ENCODE measurements around the gene UPP2. TPM values are rescaled to one million over a fixed set of nuclear protein-coding genes. Genes with fewer than 3 reads are reported as not detected.

Gene UPP2
- total RNA-seq, 1 experiment from 2014 or later = not detected

DNA sequence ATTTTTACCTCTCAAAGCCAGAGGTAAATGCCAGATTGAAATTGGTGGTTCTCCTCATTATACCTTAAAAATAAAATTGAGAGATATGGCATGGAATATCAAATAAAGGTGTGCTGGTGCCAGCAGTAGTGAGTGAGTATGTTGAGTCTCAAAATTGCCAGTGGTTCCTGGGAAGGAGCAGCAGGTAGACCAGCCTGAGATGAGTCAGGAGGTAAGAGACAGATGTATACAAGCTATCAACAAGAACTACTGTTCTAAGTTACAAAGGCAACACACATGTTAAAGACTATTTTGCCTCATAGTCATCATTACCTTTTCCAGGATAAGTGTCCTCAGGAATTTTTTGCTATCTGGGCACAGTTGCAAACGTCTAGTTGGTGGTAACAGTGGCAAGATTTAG, 1.3 kb upstream of the UPP2 start:
- POLR2A ChIA-PET = no interaction called here
- H3K27ac ChIP-seq (ENCODE audit: low read length) = no peak overlapping the region
- in situ Hi-C loops (cut with HindIII; ENCODE audit: low pct_unique_long_range_greater_than_20kb, low sequenced_read_pairs) (no loop called here), intact Hi-C loops (cut with micrococcal nuclease; ENCODE audit: unreplicated experiment) (no loop called here)
- no peaks in the 10 kb centered on the region for H3K4me1 ChIP-seq (ENCODE audit: control insufficient read depth, insufficient read depth, low read length)
- DNase-seq (ENCODE audit: low read depth, low spot score) (no peak), ATAC-seq (no peak)
- no peaks in the 10 kb centered on the region for H3K36me3 ChIP-seq (ENCODE audit: control insufficient read depth, insufficient read depth, low read length)
- CTCF ChIA-PET = no interaction called here
- no peak overlapping the region for H3K4me3 ChIP-seq (ENCODE audit: low read depth in 2 of 2, low read length in 2 of 2)
- no peak for TF ChIP-seq SIN3A (IDR thresholded peaks at IDR 0.05; ENCODE audit: borderline replicate concordance, insufficient read depth, low read depth, low read length)
- TF ChIP-seq, protein P1, sequence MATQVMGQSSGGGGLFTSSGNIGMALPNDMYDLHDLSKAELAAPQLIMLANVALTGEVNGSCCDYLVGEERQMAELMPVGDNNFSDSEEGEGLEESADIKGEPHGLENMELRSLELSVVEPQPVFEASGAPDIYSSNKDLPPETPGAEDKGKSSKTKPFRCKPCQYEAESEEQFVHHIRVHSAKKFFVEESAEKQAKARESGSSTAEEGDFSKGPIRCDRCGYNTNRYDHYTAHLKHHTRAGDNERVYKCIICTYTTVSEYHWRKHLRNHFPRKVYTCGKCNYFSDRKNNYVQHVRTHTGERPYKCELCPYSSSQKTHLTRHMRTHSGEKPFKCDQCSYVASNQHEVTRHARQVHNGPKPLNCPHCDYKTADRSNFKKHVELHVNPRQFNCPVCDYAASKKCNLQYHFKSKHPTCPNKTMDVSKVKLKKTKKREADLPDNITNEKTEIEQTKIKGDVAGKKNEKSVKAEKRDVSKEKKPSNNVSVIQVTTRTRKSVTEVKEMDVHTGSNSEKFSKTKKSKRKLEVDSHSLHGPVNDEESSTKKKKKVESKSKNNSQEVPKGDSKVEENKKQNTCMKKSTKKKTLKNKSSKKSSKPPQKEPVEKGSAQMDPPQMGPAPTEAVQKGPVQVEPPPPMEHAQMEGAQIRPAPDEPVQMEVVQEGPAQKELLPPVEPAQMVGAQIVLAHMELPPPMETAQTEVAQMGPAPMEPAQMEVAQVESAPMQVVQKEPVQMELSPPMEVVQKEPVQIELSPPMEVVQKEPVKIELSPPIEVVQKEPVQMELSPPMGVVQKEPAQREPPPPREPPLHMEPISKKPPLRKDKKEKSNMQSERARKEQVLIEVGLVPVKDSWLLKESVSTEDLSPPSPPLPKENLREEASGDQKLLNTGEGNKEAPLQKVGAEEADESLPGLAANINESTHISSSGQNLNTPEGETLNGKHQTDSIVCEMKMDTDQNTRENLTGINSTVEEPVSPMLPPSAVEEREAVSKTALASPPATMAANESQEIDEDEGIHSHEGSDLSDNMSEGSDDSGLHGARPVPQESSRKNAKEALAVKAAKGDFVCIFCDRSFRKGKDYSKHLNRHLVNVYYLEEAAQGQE (IDR thresholded peaks at IDR 0.05; ENCODE audit: insufficient read depth in 1 of 2, low read depth in 2 of 2, low read length in 1 of 2) = no peak
- no peak for TF ChIP-seq TCF7L2 (IDR thresholded peaks at IDR 0.05; ENCODE audit: low read depth, low read length)
- TF ChIP-seq, protein P2, sequence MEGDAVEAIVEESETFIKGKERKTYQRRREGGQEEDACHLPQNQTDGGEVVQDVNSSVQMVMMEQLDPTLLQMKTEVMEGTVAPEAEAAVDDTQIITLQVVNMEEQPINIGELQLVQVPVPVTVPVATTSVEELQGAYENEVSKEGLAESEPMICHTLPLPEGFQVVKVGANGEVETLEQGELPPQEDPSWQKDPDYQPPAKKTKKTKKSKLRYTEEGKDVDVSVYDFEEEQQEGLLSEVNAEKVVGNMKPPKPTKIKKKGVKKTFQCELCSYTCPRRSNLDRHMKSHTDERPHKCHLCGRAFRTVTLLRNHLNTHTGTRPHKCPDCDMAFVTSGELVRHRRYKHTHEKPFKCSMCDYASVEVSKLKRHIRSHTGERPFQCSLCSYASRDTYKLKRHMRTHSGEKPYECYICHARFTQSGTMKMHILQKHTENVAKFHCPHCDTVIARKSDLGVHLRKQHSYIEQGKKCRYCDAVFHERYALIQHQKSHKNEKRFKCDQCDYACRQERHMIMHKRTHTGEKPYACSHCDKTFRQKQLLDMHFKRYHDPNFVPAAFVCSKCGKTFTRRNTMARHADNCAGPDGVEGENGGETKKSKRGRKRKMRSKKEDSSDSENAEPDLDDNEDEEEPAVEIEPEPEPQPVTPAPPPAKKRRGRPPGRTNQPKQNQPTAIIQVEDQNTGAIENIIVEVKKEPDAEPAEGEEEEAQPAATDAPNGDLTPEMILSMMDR (IDR thresholded peaks at IDR 0.05) = no peak
- TF ChIP-seq POLR2AphosphoS5 (IDR thresholded peaks at IDR 0.05; ENCODE audit: low read depth, low read length) = no peak
- no peaks in the 10 kb centered on the region for H3K9me3 ChIP-seq (ENCODE audit: control insufficient read depth, insufficient read depth, low read depth, low read length)
- no TSS peak for BruUV-seq (replicated peaks)
- peaks cover 2% of the 10 kb centered on the region; the same call in 1 of the 2 replicates for H3K27me3 ChIP-seq (ENCODE audit: control insufficient read depth, insufficient read depth, low read length)

DNA sequence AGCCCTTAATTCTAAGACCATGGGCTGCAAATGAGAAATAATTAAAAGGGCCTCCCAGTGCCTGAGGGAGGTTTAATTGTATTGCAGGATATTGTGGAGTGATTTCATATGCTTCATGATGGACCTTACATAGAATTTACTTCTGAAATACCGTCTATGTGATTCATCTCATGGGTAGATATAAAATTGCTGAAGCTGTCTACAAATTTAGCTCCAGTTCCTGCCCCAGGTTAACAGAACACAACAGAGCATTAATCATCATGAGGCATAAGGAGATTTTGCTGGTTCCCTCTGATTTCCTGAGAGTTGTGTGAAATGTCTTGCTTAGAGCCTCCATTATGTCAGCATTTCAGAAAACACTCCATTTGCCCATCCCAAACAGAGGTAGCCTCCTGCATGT, 770 bp downstream of the UPP2 start:
- BruUV-seq (replicated peaks) = no TSS peak
- Histone ChIP-seq H3K36me3 (ENCODE audit: control insufficient read depth, insufficient read depth, low read length) (no peaks in the 10 kb centered on the region), H3K9me3 (ENCODE audit: control insufficient read depth, insufficient read depth, low read depth, low read length) (no peaks in the 10 kb centered on the region), H3K4me3 (ENCODE audit: low read depth in 2 of 2, low read length in 2 of 2) (no peak overlapping the region), H3K27ac (ENCODE audit: low read length) (no peak overlapping the region), H3K27me3 (ENCODE audit: control insufficient read depth, insufficient read depth, low read length) (peaks cover 4% of the 10 kb centered on the region; the same call in 1 of the 2 replicates), H3K4me1 (ENCODE audit: control insufficient read depth, insufficient read depth, low read length) (no peaks in the 10 kb centered on the region)
- TF ChIP-seq, protein P1 (IDR thresholded peaks at IDR 0.05; ENCODE audit: insufficient read depth in 1 of 2, low read depth in 2 of 2, low read length in 1 of 2) = no peak
- TF ChIP-seq SIN3A (IDR thresholded peaks at IDR 0.05; ENCODE audit: borderline replicate concordance, insufficient read depth, low read depth, low read length) = no peak
- TF ChIP-seq TCF7L2 (IDR thresholded peaks at IDR 0.05; ENCODE audit: low read depth, low read length) = no peak
- TF ChIP-seq, protein P2 (IDR thresholded peaks at IDR 0.05) = no peak
- TF ChIP-seq POLR2AphosphoS5 (IDR thresholded peaks at IDR 0.05; ENCODE audit: low read depth, low read length) = no peak
- in situ Hi-C loops (cut with HindIII; ENCODE audit: low pct_unique_long_range_greater_than_20kb, low sequenced_read_pairs) = no loop called here
- intact Hi-C loops (cut with micrococcal nuclease; ENCODE audit: unreplicated experiment) = no loop called here
- DNase-seq (ENCODE audit: low read depth, low spot score) (no peak), ATAC-seq (no peak)
- ChIA-PET POLR2A (no interaction called here), CTCF (no interaction called here)
